ENCODE data around the gene NEFH. TPM values are rescaled to one million over a fixed set of nuclear protein-coding genes. Genes with fewer than 3 reads are reported as not detected.

The NEFH gene
- total and polyA plus RNA-seq, 12 donors, result 6.8 to 81.1 (median 20.6) TPM

DNA sequence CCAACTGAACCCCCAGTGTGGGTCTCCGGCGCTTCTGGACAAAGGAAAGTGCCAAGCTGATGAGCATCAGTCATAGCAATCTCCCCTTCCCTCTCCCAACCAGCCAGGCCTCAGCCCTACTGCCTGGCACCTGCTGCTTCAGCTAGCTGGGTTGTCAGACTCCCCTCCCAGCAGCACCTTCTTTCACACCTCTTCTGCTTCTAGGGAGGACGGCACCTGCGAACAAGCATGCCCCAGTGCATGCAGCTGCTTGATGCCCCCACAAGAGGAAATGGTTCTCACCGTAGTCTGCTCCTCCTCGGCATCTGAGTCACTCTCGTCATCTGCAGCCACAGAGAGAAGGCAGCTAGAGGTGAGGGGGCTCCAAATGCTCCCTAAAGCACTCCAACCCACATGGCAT lies 48.1 kb downstream of the NEFH start:
- Histone ChIP-seq H3K27me3 (no peaks in the 10 kb centered on the region), H3K4me3 (no peak overlapping the region), H3K4me1 (replicated peaks in 1 of 2) (no peaks in the 10 kb centered on the region), H3K27ac (no peak overlapping the region), H3K36me3 (replicated peaks in 1 of 2) (peaks cover 0 to 94% of the 10 kb centered on the region in 2 donors), H3K9me3 (replicated peaks in 1 of 3) (no peaks in the 10 kb centered on the region)
- TF ChIP-seq, protein P1, sequence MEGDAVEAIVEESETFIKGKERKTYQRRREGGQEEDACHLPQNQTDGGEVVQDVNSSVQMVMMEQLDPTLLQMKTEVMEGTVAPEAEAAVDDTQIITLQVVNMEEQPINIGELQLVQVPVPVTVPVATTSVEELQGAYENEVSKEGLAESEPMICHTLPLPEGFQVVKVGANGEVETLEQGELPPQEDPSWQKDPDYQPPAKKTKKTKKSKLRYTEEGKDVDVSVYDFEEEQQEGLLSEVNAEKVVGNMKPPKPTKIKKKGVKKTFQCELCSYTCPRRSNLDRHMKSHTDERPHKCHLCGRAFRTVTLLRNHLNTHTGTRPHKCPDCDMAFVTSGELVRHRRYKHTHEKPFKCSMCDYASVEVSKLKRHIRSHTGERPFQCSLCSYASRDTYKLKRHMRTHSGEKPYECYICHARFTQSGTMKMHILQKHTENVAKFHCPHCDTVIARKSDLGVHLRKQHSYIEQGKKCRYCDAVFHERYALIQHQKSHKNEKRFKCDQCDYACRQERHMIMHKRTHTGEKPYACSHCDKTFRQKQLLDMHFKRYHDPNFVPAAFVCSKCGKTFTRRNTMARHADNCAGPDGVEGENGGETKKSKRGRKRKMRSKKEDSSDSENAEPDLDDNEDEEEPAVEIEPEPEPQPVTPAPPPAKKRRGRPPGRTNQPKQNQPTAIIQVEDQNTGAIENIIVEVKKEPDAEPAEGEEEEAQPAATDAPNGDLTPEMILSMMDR (IDR thresholded peaks at IDR 0.05), result no peak
- TF ChIP-seq POLR2A (IDR thresholded peaks at IDR 0.05), result no peak
- DNase-seq, result no peak
- 80 to 95% (median 88%) methylated on average over 3 to 7 of the region's 7 CpGs for WGBS, 4 donors
- intact Hi-C loops (cut with DNase I), result loop anchor here (10.0 kb wide), 1 partner anchor 133 kb away; no protein-coding TSS in a partner anchor

GRCh38 chr22:29530716-29531115 lies 50.7 kb downstream of the NEFH start:
- H3K4me1 ChIP-seq (replicated peaks in 1 of 2), result no peaks in the 10 kb centered on the region
- no peak overlapping the region for H3K4me3 ChIP-seq
- no peaks in the 10 kb centered on the region for H3K27me3 ChIP-seq
- DNase-seq, result no peak
- H3K36me3 ChIP-seq (replicated peaks in 1 of 2), result peaks cover 0 to 94% of the 10 kb centered on the region in 2 donors
- H3K27ac ChIP-seq, result no peak overlapping the region
- TF ChIP-seq, protein P1 (IDR thresholded peaks at IDR 0.05), result no peak
- TF ChIP-seq POLR2A (IDR thresholded peaks at IDR 0.05), result no peak
- intact Hi-C loops (cut with DNase I), result no loop called here
- no peaks in the 10 kb centered on the region for H3K9me3 ChIP-seq (replicated peaks in 1 of 3)
- 86 to 96% (median 92%) methylated on average over 3 to 4 of the region's 4 CpGs for WGBS, 4 donors

DNA sequence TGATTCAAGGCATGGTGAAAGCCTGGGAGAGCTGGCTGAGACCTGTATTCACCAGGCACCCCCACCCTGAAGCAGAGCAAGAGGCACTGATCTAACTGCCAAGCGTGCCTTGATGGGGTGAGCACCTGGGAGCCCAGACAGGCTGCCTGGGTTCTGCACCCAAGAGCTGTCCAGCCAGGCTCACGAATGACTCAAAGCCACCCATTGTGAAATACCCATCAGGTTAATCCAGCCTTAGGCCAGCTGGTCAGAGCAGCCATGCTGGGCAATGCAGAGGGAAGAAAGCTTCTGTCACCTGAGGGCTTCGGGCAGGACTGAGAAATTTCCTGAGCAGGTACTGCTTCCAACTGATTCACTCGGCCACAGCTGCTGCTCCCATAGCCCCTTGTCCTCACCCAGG lies 51.4 kb downstream of the NEFH start:
- H3K4me1 ChIP-seq (replicated peaks in 1 of 2), result no peaks in the 10 kb centered on the region
- no peak overlapping the region for H3K4me3 ChIP-seq
- H3K27ac ChIP-seq, result no peak overlapping the region
- intact Hi-C loops (cut with DNase I), result no loop called here
- WGBS, 4 donors, result 83 to 95% (median 87%) methylated on average over 3 to 4 of the region's 4 CpGs; no CpG with 5 or more reads in 1 of the 4 donors
- no peaks in the 10 kb centered on the region for H3K9me3 ChIP-seq (replicated peaks in 1 of 3)
- no peak for DNase-seq
- H3K36me3 ChIP-seq (replicated peaks in 1 of 2), result peaks cover 0 to 94% of the 10 kb centered on the region in 2 donors
- H3K27me3 ChIP-seq, result no peaks in the 10 kb centered on the region
- no peak for TF ChIP-seq POLR2A (IDR thresholded peaks at IDR 0.05)

- Histone ChIP-seq H3K27ac (no peak overlapping the region), H3K36me3 (replicated peaks in 1 of 2) (peaks cover 0 to 89% of the 10 kb centered on the region in 2 donors), H3K9me3 (replicated peaks in 1 of 3) (no peaks in the 10 kb centered on the region), H3K27me3 (no peaks in the 10 kb centered on the region), H3K4me3 (no peak overlapping the region), H3K4me1 (replicated peaks in 1 of 2) (no peaks in the 10 kb centered on the region)
- no peak for DNase-seq
- 89 to 95% (median 93%) methylated on average over 2 to 3 of the region's 3 CpGs for WGBS, 4 donors
- TF ChIP-seq POLR2A (IDR thresholded peaks at IDR 0.05), result no peak
- TF ChIP-seq, protein P1 (IDR thresholded peaks at IDR 0.05), result no peak
- intact Hi-C loops (cut with DNase I), result no loop called here
These were observed 56.4 kb downstream of the NEFH start for GRCh38 chr22:29536411-29536810.

DNA sequence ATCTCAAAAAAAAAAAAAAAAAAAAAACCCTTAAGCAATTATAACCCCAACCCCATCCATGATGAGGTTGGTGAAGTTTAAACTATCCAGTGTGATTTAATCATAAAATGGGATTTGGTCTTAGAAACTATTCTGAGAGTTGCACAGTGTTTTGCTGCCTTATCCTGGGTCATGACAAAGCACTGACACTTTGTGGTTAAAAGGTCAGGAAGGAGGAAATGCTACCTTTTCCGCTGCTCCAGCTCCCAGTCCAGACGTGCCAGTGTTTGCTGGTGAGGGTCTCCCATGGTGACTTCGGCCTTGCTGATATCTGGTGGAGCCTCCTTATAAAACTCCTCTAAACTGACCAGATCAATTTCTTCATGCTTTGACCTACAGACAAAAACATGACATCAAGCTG lies 59.1 kb downstream of the NEFH start:
- intact Hi-C loops (cut with DNase I), result no loop called here
- H3K36me3 ChIP-seq (replicated peaks in 1 of 2), result peaks cover 0 to 80% of the 10 kb centered on the region in 2 donors
- H3K27ac ChIP-seq, result no peak overlapping the region
- no peak for DNase-seq
- H3K9me3 ChIP-seq (replicated peaks in 1 of 3), result no peaks in the 10 kb centered on the region
- no peaks in the 10 kb centered on the region for H3K27me3 ChIP-seq
- H3K4me1 ChIP-seq (replicated peaks in 1 of 2), result no peaks in the 10 kb centered on the region
- WGBS, 4 donors, result 72 to 96% (median 72%) methylated on average over 3 of the region's 3 CpGs
- TF ChIP-seq, protein P1 (IDR thresholded peaks at IDR 0.05), result no peak
- TF ChIP-seq POLR2A (IDR thresholded peaks at IDR 0.05), result no peak
- H3K4me3 ChIP-seq, result no peak overlapping the region
